Globus pallidus (tissue), 1 donor: ENCODE data around the gene LMNTD2.

Experiments used
- DNase-seq: peaks from one replicate; pipeline ENCODE4 v3.0.0-alpha.2; 2015; ENCODE audit warnings: low spot score

Gene LMNTD2, protein sequence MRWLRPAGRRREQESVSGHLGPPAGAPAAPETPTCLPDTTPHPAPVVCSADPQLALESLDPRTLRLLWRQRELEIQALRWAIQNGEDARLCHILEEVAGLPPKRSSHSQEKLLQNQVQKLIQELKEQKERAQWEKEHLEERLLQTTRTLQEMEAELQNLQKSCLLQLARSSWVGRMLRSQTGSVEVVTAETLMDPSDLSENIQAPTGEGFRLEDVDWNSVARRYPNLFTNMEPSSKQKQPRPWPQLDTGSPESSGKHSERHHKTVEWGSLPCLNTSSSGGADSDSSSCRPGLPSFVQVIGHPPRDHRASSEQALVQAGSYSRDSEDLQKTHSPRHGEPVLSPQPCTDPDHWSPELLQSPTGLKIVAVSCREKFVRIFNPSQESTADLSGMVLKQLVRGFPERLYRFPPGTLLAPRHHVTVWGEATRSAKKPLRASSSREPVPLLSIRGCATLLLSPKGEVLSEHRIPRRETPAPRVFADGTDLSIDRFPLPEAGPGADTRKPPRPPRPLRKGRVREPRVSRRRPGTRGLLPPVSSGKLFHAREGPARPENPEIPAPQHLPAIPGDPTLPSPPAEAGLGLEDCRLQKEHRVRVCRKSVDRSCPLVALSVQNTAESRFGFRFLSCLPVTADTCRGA

DNA sequence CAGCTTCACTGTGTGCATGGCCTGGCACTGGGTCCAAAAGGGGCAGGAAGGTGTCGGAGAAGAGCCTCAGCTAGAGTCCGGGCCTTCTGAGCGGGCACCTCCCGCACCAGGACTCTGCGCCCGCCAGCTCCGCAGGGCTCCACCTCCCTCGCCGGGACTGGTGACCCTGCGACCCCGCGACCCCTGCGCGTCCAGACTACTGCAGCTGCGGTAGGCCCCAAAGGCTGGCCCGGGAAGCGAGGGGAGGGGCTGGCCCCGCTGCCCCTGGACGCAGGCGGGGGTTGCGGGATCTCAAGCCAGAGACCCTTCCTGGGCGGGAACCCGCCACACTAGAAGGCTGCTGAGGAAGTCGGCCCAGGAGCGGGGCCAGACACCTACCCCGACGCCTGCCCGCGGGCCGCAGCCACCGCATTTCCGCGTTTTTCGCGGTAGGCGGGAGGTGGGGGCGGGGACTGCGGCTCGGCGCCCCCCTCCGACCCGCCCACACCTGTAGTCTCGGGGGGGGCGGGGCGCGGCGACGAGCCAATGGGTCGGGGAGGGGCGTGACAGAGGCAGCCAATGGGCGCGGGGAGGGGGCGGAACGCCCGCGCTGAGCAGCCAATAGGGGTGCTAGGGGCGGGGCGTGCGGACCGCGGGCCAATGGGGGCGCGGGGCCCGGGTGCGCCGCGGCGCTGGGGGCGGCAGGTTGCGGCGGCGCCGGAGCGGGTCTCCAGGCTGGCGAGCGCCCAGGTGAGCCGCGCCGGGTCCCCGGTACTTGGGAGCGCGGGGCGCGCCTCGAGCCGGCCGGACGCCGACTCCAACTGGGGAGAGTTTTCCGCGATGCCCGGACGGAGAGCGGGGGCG, at the start of gene LMNTD2, which contains the start of gene RASSF7:
LMNTD2 (minus strand) TSS at position 434 of the 843 bp plus-strand sequence; CDS start at position 412, 22 bp downstream.
RASSF7 (plus strand) TSS at position 666 of the 843 bp plus-strand sequence. CDS start 799 bp downstream, outside the sequence.
- DNase-seq = peak; percentile 73

DNA sequence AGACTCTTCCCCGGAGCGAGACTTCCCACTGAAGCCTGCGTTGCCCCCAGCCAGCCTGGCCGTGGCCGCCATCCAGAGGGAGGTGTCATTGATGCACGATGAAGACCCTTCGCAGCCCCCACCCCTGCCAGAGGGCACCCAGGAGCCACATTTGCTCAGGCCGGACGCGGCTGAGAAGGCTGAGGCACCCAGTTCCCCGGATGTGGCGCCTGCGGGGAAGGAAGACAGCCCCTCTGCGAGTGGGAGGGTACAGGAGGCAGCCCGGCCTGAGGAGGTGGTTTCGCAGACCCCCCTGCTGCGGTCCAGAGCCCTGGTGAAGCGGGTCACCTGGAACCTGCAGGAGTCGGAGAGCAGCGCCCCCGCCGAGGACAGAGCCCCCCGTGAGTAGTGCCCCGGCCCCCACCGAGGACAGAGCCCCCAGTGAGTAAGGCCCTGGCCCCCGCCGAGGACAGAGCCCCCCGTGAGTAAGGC, 48.8 kb upstream of the LMNTD2 start:
- DNase-seq = no peak

DNA sequence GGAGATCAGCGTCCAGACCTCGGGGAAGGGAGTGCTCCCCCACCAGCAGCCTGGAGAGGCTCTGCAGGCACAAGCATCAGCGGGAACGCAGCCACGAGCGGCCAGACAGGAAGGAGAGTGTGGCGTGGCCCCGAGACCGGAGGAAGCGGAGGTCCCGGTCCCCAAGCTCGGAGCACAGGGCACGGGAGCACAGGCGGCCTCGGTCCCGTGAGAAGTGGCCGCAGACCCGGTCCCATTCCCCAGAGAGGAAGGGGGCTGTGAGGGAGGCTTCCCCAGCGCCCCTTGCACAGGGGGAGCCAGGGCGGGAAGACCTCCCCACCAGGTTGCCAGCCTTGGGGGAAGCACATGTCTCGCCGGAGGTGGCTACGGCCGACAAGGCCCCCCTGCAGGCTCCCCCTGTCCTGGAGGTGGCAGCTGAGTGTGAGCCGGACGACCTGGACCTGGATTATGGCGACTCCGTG, 48.3 kb upstream of the LMNTD2 start:
- no peak for DNase-seq

DNA sequence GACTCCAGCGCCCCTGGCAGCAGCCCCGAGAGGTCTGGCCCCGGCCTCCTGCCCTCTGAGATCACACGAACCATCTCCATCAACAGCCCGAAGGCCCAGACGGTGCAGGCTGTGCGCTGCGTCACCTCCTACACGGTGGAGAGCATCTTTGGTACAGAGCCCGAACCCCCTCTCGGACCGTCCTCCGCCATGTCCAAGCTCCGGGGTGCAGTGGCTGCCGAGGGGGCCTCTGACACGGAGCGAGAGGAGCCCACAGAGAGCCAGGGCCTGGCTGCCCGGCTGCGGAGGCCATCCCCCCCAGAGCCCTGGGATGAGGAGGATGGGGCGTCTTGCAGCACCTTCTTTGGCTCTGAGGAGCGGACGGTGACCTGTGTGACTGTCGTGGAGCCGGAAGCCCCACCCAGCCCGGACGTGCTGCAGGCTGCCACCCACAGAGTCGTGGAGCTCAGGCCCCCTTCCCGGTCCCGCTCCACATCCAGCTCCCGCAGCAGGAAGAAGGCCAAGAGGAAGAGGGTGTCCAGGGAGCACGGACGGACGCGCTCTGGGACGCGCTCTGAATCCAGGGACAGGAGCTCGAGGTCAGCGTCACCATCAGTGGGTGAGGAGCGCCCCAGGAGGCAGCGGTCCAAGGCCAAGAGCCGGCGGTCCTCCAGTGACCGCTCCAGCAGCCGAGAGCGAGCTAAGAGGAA, 47.6 kb upstream of the LMNTD2 start:
- no peak for DNase-seq

DNA sequence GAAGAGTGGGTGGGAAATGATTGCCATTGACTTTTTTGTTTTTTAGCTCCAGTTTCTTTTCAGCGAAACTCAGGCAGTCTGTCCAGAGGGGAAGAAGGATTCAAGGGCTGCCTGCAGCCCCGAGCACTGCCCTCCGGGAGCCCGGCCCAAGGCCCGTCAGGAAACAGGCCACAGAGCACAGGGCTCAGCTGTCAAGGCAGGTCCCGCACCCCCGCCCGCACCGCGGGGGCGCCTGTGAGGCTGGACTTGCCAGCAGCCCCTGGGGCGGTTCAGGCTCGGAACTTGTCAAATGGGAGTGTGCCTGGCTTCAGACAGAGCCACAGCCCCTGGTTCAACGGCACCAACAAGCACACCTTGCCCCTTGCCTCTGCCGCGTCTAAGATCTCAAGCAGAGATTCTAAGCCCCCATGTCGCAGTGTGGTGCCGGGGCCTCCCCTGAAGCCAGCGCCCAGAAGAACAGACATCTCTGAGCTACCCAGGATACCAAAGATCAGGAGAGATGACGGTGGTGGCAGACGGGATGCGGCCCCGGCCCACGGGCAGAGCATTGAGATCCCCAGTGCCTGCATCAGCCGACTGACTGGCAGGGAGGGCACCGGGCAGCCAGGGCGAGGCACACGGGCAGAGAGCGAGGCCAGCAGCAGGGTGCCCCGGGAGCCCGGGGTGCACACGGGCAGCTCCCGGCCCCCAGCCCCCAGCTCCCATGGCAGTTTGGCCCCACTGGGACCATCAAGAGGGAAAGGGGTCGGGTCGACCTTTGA, 46.7 kb upstream of the LMNTD2 start:
- no peak for DNase-seq

DNA sequence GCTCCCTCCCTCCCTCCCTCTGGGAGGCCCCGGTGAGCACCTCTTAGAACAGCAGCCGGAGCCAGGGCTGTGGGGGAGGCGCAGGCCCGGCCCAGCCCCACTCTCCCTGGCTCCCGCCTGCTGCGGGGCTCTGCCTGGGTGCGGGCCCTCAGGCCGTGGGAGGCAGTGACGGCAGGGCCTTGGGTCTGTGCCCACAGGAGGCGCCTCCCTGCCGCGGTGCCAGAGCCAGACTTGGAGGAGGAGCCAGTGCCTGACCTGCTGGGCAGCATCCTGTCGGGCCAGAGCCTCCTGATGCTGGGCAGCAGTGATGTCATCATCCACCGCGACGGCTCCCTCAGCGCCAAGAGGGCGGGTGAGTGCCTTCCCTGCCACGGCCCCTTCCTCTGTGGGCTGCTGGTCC, 45.7 kb upstream of the LMNTD2 start:
- DNase-seq = no peak

DNA sequence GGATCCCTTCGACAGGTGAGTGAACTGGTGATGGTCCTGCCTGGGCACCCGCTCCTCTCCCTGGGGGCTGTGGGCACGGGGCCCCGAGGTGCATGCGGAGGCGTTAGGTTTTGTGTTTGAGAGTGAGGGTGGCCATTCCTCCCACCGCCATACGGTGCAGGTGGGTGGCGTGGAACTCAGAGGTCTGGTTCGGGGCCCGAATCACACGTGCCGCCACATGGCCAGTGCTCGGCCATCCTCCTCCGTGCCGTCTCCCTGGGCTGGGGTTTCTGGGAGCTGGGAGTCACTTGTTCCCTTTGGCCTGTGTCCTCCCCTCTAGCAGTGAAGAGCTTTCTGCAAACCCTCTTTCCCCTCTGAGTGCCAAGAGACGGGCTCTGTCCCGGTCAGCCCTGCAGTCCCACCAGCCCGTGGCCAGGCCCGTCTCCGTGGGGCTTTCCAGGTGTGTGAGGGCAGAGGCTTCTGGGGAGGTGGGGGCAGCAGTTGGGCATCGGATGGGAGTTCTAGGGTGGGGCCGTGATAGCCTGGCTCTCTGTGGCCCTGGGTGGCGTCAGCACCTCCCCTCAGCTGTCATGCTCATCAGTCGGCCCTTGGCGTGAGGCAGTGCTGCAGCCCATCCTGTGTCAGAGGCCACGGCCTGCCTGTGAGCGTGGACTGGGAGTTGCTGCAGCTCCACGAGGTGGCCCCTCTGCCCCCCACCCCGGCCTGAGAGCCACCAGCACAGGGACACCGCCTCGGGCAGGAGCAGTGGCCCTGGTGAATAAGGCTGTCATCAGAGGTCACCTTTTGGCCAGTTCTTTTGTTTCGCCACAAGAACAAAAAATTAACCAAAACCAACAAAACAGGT, 45.0 kb upstream of the LMNTD2 start:
- DNase-seq = no peak

DNA sequence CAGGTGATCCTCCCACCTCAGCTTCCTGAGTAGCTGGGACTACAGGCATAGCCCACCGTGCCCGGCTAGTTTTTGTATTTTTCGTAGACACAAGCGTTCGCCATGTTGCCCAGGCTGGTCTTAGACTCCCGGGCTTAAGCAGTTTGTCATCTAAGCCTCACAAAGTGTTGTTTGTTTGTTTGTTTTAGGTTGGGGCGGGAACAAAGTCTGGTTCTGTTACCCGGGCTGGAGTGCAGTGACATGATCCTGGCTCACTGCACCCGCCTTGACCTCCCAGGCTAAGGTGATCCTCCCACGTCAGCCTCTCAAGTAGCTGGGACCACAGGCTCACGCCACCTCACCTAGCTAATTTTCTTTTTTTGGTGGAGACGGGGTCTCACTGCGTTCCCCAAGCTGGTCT, 42.6 kb upstream of the LMNTD2 start:
- DNase-seq = no peak

DNA sequence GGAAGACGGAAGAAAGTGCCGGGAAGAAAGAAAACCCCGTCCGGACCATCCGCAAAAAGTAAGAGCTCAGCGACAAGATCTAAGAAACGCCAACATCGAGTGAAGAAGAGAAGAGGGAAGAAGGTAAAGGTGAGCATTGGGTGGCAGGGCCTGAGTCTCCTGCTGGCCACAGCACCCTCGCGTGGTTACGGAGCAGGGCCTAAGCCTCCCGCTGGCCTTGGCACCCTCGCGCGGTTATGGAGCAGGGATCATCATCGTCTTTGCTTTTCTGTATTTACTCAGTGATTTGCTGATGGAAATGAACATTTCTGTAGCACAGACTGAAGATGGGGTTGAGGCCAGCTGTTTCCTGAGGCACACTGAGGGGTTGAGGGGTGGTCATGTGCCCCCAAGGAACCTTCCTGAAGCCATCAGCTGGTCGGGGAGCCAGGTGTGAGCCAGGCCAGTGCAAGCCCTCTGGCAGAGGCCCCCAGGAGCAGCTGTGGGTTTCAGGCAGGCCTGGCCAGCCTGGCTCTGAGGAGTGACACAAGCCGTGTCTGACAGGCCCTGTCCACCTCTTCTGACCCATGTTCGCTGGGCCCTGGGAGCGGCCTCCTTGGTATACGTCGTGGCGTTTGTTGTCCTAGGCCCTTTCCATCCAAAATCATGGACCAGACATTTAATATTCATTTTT, 41.2 kb upstream of the LMNTD2 start:
- DNase-seq = no peak

DNA sequence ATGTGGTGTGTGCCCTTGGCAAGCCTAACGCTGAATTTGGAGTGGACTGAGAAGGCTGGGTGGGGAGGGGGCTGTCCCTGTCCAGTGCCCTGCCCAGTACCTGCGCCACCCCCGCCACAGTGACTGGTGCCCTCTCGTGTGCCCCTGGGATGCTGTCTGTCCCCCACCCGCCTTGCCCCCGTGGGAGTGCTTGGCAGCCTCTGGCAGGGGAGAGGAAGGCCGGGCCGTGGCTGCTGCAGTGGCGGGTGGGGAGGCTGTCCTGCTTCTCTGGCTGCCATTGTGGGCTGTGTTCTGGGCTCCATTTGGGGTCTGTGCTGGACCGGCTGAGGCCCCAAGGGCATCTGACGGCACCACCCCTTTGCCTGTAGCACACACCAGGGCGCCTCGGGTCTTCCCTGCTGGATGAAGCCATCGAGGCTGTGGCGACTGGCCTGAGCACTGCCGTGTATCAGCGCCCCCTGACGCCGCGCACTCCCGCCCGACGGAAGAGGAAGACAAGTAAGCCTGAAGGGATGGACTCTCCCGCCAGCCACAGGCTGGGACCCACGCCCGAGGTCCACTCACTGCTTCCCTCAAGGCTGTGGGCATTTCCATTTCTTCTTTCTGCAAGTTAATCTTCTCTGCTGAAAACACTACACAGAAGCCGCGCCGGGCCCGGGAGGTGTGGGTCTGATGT, 37.6 kb upstream of the LMNTD2 start:
- no peak for DNase-seq

DNA sequence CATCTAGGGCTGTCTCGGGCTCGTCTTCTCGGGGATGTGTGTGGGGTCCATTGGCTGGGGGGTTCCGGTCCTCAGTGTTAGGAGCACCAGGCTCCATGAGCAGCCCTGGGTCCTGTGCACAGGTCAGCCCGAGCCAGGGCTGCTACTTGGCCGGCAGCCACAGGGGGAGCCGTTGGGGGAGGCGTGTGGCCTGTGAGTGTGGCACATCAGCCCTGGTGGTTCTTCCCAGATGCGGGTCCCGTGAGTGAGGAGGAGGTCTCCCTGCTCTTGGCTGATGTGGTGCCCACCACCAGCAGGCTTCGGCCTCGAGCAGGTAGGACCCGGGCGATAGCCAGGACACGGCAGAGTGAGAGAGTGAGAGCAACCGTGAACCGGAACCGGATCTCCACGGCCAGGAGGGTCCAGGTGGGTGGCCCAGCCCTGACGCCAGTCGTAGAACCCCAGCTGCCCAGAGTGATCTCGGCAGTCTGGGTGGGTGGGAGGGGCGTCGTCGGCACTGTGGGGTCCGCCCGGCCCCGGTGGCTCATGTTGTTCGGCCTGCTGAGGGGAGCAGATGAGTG, 36.7 kb upstream of the LMNTD2 start:
- DNase-seq = no peak

DNA sequence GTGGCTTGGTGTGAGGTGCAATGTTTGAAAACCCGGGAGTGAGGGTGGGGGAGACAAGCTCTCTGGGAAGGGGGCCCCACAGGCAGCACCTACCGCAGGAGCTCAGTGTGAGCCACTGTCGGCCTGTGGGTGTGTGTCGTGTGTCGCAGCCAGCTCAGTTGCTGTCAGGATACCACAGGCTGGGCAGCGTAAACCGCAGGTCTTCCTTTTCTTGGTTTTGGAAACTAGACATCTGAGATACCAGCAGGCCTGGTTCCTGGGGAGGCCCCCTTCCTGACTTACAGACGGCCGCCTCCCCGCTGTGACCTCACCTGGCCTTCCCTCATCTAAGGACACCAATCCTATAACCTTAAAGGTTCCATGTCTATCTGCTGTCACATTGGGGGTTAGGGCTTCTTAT, 35.8 kb upstream of the LMNTD2 start:
- DNase-seq = no peak

DNA sequence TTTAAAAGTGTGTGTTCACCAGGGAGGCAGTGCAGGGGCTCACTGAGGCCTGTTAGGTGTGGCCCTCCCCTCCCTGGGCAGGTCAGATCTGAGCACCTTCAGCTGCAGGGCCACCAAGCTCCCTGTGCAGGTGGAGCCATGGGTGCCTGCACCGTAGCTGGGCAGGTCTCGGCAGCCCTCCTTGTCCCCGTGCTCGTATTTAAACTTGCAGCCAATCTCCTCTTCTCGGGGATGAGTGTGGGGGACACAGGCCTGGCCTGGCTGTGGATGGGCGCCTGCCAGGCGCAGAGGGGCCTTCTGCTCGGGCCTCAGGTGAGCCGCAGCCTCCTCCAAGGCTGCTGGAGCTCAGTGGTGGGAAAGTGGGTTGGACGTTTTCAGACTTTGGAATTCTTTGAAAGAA, 34.9 kb upstream of the LMNTD2 start:
- no peak for DNase-seq

DNA sequence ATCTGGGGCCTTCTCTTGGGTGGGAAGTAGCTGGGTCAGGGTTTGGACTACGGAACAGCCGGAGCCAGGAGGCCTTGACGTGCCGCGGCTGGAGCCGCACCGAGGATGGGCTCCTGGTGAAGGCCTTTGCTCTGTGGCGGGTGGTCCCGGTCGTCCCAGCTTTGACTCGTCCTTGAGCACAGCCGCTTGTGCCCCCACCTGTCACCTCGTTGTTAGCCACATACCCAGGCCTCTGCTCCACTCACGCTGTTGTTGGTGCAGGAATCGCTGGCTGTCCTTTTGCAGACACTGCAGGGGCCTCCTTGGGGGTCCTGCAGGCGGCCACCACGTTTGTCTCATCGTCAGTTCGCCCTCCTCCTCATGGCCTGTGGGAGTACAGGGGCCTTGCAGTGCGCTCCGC, 32.8 kb upstream of the LMNTD2 start:
- no peak for DNase-seq

DNA sequence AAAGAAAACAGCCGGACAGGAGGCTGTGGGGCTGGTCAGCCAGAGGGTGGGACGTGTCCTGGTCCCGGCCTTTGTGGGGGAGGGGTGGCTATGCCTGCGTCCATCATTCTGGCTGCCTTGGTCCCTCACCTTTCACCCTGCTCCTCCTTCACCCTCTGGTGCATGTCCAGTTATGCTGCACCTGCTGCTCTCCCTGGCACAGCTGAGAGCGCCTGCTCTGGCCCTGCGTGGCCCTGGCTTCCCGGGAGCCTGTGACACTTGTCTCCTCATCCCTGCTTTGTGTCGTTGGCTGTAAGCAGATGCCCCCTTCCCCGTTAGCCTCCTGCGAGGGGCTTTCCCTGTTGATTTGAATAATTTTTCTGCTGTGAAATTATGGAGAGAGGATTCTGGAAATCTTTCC, 32.4 kb upstream of the LMNTD2 start:
- no peak for DNase-seq

DNA sequence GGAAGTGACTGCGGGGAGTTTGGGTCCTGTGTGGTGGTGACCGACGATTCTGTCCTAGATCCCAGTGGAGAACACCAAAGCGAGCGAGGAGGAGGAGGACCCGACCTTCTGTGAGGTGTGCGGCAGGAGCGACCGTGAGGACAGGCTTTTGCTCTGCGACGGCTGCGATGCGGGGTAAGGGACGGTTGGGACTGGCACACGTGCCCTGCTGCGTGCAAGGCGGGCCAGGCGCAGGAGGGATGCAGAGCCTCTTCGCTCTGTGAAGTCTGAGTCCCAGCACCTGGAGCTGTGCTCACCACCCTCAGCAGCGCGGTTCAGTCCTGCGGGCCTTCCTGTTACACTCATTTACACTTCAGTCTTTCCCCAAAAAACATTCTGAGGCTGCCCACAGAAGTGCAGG, 32.0 kb upstream of the LMNTD2 start:
- DNase-seq = no peak

DNA sequence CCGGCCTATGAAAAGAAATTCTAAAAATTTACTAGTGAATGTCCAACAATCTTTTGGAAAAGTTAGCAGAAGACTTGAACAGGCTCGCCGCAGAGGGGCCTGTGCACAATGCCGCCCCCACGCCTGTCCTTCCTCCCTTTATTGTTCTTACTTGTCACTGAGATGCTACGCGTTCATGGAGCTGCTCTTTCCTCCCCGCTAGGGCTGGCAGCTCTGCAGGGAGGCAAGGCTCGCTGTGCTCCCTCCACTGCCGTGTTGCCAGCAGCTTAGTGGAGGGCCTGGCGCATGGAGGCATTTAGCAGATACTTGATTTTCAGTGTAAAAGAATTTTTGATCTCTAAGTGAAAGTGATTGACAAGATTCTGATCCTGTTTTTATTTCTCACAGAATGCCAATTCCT, 30.5 kb upstream of the LMNTD2 start:
- DNase-seq = no peak

DNA sequence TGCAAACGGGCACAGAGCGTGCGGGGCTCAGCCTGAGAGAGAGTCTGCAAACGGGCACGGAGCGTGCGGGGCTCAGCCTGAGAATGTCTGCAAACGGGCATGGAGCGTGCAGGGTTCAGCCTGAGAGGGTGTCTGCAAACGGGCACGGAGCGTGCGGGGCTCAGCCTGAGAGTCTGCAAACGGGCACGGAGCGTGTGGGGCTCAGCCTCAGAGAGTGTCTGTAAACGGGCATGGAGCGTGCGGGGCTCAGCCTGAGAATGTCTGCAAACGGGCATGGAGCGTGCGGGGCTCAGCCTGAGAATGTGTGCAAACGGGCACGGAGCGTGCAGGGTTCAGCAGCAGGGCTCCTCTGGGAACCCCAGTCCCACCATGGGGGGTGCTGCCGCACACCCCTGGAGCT, 29.3 kb upstream of the LMNTD2 start:
- DNase-seq = no peak

DNA sequence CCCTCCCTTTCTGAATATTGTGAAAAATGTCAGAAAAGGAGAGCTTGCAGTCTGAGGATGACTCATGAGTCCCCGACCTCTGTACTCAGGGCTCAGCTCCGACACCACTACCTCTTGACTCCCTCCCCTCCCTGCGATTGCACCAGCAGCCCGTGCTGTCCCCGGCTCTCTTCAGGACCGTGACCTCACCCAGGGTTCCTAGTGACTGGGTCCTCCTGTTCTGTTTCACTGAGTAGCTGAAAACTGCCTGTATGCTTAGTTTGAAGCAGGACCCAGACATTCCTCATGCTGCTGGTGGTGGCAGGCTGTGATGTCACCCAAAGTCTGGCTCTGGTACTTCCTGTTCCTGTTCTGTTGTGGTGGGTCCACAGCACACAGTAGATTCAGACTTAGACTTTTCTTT, 27.4 kb upstream of the LMNTD2 start:
- DNase-seq = no peak
